ENCODE results near the gene ATP6V1C2.

Gene ATP6V1C2

GRCh38 chr2:10706033-10706432 lies 15.4 kb upstream of the ATP6V1C2 start:
- no peak overlapping the region for H3K4me3 ChIP-seq (ENCODE audit: low read depth in 1 of 2, low read length in 2 of 2)
- no peak overlapping the region for H3K27ac ChIP-seq (ENCODE audit: low read depth, low read length)
- no peaks in the 10 kb centered on the region for H3K36me3 ChIP-seq (ENCODE audit: insufficient read depth, low read length)
- no peak overlapping the region for H3K9ac ChIP-seq (ENCODE audit: low read length)
- no peaks in the 10 kb centered on the region for H3K27me3 ChIP-seq (ENCODE audit: control insufficient read depth in 1 of 2, insufficient read depth in 2 of 2, low read length in 2 of 2)
- H3K4me1 ChIP-seq (ENCODE audit: insufficient read depth, low read length), result no peaks in the 10 kb centered on the region
- no peaks in the 10 kb centered on the region for H3K9me3 ChIP-seq (ENCODE audit: low read length)

DNA sequence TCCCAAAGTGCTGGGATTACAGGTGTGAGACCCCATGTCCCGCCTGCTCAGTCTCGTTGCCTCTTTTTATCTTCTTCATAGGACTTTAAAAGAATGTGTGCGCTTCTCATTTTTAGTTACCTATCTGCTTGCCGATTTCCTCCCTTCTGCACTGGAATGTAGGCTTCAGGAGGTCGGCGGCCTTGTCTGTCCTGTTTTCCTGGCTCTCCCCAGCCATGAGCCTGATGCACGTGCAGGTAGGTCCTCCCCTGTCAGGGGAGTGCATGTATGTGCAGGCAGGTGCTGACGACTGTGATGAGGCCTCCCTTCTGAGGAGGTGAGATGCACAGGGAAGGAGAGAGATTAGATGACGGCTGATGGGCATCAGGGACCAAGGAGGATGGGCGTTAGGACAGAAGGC lies 13.6 kb upstream of the ATP6V1C2 start:
- no peak overlapping the region for H3K4me3 ChIP-seq (ENCODE audit: low read depth in 1 of 2, low read length in 2 of 2)
- no peaks in the 10 kb centered on the region for H3K27me3 ChIP-seq (ENCODE audit: control insufficient read depth in 1 of 2, insufficient read depth in 2 of 2, low read length in 2 of 2)
- H3K9me3 ChIP-seq (ENCODE audit: low read length), result no peaks in the 10 kb centered on the region
- no peaks in the 10 kb centered on the region for H3K36me3 ChIP-seq (ENCODE audit: insufficient read depth, low read length)
- no peaks in the 10 kb centered on the region for H3K4me1 ChIP-seq (ENCODE audit: insufficient read depth, low read length)
- H3K9ac ChIP-seq (ENCODE audit: low read length), result no peak overlapping the region
- no peak overlapping the region for H3K27ac ChIP-seq (ENCODE audit: low read depth, low read length)

GRCh38 chr2:10709290-10709939 lies 12.0 kb upstream of the ATP6V1C2 start:
- Histone ChIP-seq H3K4me1 (ENCODE audit: insufficient read depth, low read length) (no peaks in the 10 kb centered on the region), H3K27me3 (ENCODE audit: control insufficient read depth in 1 of 2, insufficient read depth in 2 of 2, low read length in 2 of 2) (no peaks in the 10 kb centered on the region), H3K9me3 (ENCODE audit: low read length) (no peaks in the 10 kb centered on the region), H3K9ac (ENCODE audit: low read length) (no peak overlapping the region), H3K27ac (ENCODE audit: low read depth, low read length) (no peak overlapping the region), H3K4me3 (ENCODE audit: low read depth in 1 of 2, low read length in 2 of 2) (no peak overlapping the region), H3K36me3 (ENCODE audit: insufficient read depth, low read length) (no peaks in the 10 kb centered on the region)

DNA sequence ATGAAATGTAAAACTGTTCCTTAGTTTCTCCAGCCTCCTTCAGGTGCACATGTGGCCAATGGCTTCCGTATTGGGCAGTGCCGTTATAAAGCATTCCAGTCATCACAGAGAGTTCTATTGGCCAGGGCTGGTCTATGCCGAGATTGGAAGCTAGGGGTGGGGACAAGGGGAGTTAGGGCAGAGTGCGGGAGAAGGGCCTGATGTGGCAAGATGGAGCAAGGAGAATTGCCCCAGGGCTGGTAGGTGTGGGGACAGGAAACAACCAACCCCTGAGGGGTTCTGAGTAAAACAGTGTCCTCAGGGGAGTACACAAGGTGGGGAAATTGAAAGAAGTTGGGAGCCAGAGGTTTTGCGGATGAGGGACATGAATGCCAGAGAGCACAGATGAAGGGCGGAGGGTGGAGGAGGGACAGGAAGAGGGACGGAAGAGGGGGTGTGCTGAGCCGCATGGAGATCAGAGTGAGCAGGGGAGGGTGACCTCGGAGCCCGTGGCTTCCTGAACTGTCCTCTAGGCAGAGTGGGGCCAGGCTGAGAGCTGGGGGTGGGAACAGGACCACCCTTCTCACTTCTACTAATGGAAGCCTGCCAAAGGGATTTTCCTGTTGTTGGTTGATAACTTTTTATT lies 9.1 kb upstream of the ATP6V1C2 start:
- H3K27ac ChIP-seq (ENCODE audit: low read depth, low read length), result no peak overlapping the region
- no peaks in the 10 kb centered on the region for H3K4me1 ChIP-seq (ENCODE audit: insufficient read depth, low read length)
- H3K36me3 ChIP-seq (ENCODE audit: insufficient read depth, low read length), result no peaks in the 10 kb centered on the region
- H3K27me3 ChIP-seq (ENCODE audit: control insufficient read depth in 1 of 2, insufficient read depth in 2 of 2, low read length in 2 of 2), result no peaks in the 10 kb centered on the region
- no peaks in the 10 kb centered on the region for H3K9me3 ChIP-seq (ENCODE audit: low read length)
- H3K9ac ChIP-seq (ENCODE audit: low read length), result no peak overlapping the region
- H3K4me3 ChIP-seq (ENCODE audit: low read depth in 1 of 2, low read length in 2 of 2), result no peak overlapping the region

- H3K9ac ChIP-seq (ENCODE audit: low read length), result no peak overlapping the region
- no peaks in the 10 kb centered on the region for H3K36me3 ChIP-seq (ENCODE audit: insufficient read depth, low read length)
- H3K9me3 ChIP-seq (ENCODE audit: low read length), result no peaks in the 10 kb centered on the region
- no peak overlapping the region for H3K27ac ChIP-seq (ENCODE audit: low read depth, low read length)
- H3K27me3 ChIP-seq (ENCODE audit: control insufficient read depth in 1 of 2, insufficient read depth in 2 of 2, low read length in 2 of 2), result peaks cover 0 to 9% of the 10 kb centered on the region in 2 donors
- no peak overlapping the region for H3K4me3 ChIP-seq (ENCODE audit: low read depth in 1 of 2, low read length in 2 of 2)
- no peaks in the 10 kb centered on the region for H3K4me1 ChIP-seq (ENCODE audit: insufficient read depth, low read length)
These were observed 4.8 kb upstream of the ATP6V1C2 start for GRCh38 chr2:10716581-10716980.

DNA sequence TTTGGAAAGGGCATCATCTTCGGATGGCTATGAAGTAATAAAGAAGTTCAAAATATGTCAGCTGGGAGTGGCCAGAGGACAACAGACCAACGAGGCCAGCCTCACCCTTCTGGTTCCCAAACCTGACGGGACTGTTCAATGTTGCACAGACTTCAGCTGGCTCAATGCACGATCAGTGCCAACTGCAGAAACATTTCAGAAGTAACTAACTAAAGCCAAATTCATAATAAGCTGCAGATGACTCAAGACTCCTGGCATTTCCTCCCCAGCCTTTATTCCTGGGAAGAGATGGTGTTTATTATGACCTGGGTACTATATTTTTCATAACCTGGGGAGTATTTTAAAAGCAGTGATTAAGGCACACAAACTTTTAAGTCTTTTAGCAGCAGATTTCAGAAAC lies 3.8 kb upstream of the ATP6V1C2 start:
- Histone ChIP-seq H3K4me1 (ENCODE audit: insufficient read depth, low read length) (peaks cover 8% of the 10 kb centered on the region), H3K27ac (ENCODE audit: low read depth, low read length) (no peak overlapping the region), H3K4me3 (ENCODE audit: low read depth in 1 of 2, low read length in 2 of 2) (no peak overlapping the region), H3K9ac (ENCODE audit: low read length) (no peak overlapping the region), H3K36me3 (ENCODE audit: insufficient read depth, low read length) (no peaks in the 10 kb centered on the region), H3K27me3 (ENCODE audit: control insufficient read depth in 1 of 2, insufficient read depth in 2 of 2, low read length in 2 of 2) (peaks cover 9 to 19% of the 10 kb centered on the region in 2 donors), H3K9me3 (ENCODE audit: low read length) (no peaks in the 10 kb centered on the region)

- H3K9me3 ChIP-seq (ENCODE audit: low read length), result no peaks in the 10 kb centered on the region
- H3K36me3 ChIP-seq (ENCODE audit: insufficient read depth, low read length), result no peaks in the 10 kb centered on the region
- H3K27ac ChIP-seq (ENCODE audit: low read depth, low read length), result no peak overlapping the region
- H3K4me1 ChIP-seq (ENCODE audit: insufficient read depth, low read length), result peaks cover 8% of the 10 kb centered on the region
- no peak overlapping the region for H3K9ac ChIP-seq (ENCODE audit: low read length)
- H3K27me3 ChIP-seq (ENCODE audit: control insufficient read depth in 1 of 2, insufficient read depth in 2 of 2, low read length in 2 of 2), result peaks cover 17 to 29% of the 10 kb centered on the region in 2 donors
- H3K4me3 ChIP-seq (ENCODE audit: low read depth in 1 of 2, low read length in 2 of 2), result no peak overlapping the region
These were observed 1.1 kb upstream of the ATP6V1C2 start for GRCh38 chr2:10720306-10720705.

DNA sequence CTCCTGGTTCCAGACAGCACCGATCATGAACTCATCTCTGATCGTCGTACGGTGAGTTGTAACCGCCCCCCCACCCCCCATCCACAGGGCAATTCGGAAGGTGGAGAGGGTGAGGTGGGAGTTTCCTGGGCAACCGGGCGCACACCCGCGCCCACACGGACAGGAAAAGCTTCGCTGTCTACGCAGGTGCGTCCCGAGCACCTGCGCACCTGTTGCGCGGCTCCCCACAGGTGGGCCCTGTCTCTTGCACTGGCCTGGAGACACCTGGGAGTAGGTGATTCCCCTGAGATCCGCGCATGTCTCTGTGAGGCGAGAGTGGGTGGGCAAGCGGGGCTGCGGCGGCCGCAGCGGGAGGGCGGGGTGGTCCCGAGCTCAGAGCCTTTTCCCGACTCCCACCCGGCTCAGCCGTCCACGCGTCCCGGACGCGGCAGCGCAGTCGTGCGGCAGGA lies 459 bp upstream of the ATP6V1C2 start:
- Histone ChIP-seq H3K27ac (ENCODE audit: low read depth, low read length) (no peak overlapping the region), H3K4me3 (ENCODE audit: low read depth in 1 of 2, low read length in 2 of 2) (no peak overlapping the region), H3K9ac (ENCODE audit: low read length) (no peak overlapping the region)

GRCh38 chr2:10722252-10722825 lies 909 bp downstream of the ATP6V1C2 start:
- Histone ChIP-seq H3K4me3 (ENCODE audit: low read depth in 1 of 2, low read length in 2 of 2) (peak overlapping the region in 1 of 2 donors; percentile 60), H3K36me3 (ENCODE audit: insufficient read depth, low read length) (no peaks in the 10 kb centered on the region), H3K27me3 (ENCODE audit: control insufficient read depth in 1 of 2, insufficient read depth in 2 of 2, low read length in 2 of 2) (peaks cover 17 to 29% of the 10 kb centered on the region in 2 donors), H3K4me1 (ENCODE audit: insufficient read depth, low read length) (peaks cover 8% of the 10 kb centered on the region), H3K27ac (ENCODE audit: low read depth, low read length) (no peak overlapping the region), H3K9ac (ENCODE audit: low read length) (no peak overlapping the region), H3K9me3 (ENCODE audit: low read length) (no peaks in the 10 kb centered on the region)

More for the DNA sequence above, 459 bp upstream of the ATP6V1C2 start:
- Histone ChIP-seq H3K36me3 (ENCODE audit: insufficient read depth, low read length) (no peaks in the 10 kb centered on the region), H3K27me3 (ENCODE audit: control insufficient read depth in 1 of 2, insufficient read depth in 2 of 2, low read length in 2 of 2) (peaks cover 17 to 29% of the 10 kb centered on the region in 2 donors), H3K9me3 (ENCODE audit: low read length) (no peaks in the 10 kb centered on the region), H3K4me1 (ENCODE audit: insufficient read depth, low read length) (peaks cover 8% of the 10 kb centered on the region)

- Histone ChIP-seq H3K9me3 (ENCODE audit: low read length) (no peaks in the 10 kb centered on the region), H3K27me3 (ENCODE audit: control insufficient read depth in 1 of 2, insufficient read depth in 2 of 2, low read length in 2 of 2) (no peaks in the 10 kb centered on the region), H3K27ac (ENCODE audit: low read depth, low read length) (no peak overlapping the region), H3K4me1 (ENCODE audit: insufficient read depth, low read length) (no peaks in the 10 kb centered on the region), H3K4me3 (ENCODE audit: low read depth in 1 of 2, low read length in 2 of 2) (no peak overlapping the region), H3K36me3 (ENCODE audit: insufficient read depth, low read length) (no peaks in the 10 kb centered on the region), H3K9ac (ENCODE audit: low read length) (no peak overlapping the region)
These were observed 11.6 kb downstream of the ATP6V1C2 start for GRCh38 chr2:10732924-10733565.

DNA sequence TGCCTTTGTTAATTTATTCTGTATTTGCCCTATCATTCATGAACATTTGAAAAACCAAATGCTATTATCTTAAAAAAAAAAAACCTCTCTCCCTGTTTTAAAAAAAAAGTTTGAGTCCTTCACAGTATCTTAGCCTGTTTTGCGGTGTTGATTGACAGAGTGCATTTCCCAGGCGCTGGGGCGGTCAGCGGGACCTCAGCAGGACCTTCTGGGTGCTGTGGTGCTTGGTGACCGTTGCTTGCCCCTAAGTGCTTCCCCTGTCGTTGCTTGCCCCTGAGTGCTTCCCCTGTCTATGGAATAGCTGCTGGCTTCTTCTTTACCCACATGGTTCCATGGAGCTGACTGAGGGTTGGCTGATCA lies 12.1 kb downstream of the ATP6V1C2 start:
- Histone ChIP-seq H3K27ac (ENCODE audit: low read depth, low read length) (no peak overlapping the region), H3K9ac (ENCODE audit: low read length) (no peak overlapping the region), H3K4me3 (ENCODE audit: low read depth in 1 of 2, low read length in 2 of 2) (no peak overlapping the region), H3K4me1 (ENCODE audit: insufficient read depth, low read length) (no peaks in the 10 kb centered on the region), H3K9me3 (ENCODE audit: low read length) (no peaks in the 10 kb centered on the region), H3K36me3 (ENCODE audit: insufficient read depth, low read length) (no peaks in the 10 kb centered on the region), H3K27me3 (ENCODE audit: control insufficient read depth in 1 of 2, insufficient read depth in 2 of 2, low read length in 2 of 2) (no peaks in the 10 kb centered on the region)
